Mesenchymal stem cell (in vitro differentiated cells and primary cell): ENCODE measurements around the gene TFR2.
"Not testable (repeated sequence)": the region's sequence is repeated elsewhere in the genome, so short reads cannot be mapped to it uniquely, and the experiment has no call there.

Experiments
- DNase-seq: peaks from one replicate; pipeline ENCODE4 v3.0.0-alpha.2; 2013
- H2AFZ ChIP-seq: one replicate; pipeline ENCODE4 v1.6.1; 2013; ENCODE audit warnings: low read depth, mild to moderate bottlenecking, control low read depth, inconsistent platforms, low read length, moderate library complexity
- H2AK5ac ChIP-seq: 2 replicates; pipeline ENCODE4 v1.6.1; 2013; ENCODE audit warnings: low read length, moderate library complexity, mild to moderate bottlenecking, inconsistent platforms; ENCODE audit not compliant: severe bottlenecking
- H2BK120ac ChIP-seq: one replicate; pipeline ENCODE4 v1.6.1; 2013; ENCODE audit warnings: low read depth, mild to moderate bottlenecking, inconsistent platforms, low read length, moderate library complexity
- H2BK12ac ChIP-seq, 2 experiments: one replicate each; pipeline ENCODE4 v1.6.1; 2013; ENCODE audit warnings: inconsistent platforms in 2 of 2, low read length in 2 of 2, mild to moderate bottlenecking in 2 of 2, moderate library complexity in 2 of 2, control low read depth in 1 of 2
- H2BK15ac ChIP-seq: one replicate; pipeline ENCODE4 v1.6.1; 2013; ENCODE audit warnings: mild to moderate bottlenecking, low read depth, inconsistent platforms; ENCODE audit not compliant: poor library complexity, severe bottlenecking
- H2BK5ac ChIP-seq: 2 replicates; pipeline ENCODE4 v1.6.1; 2013; ENCODE audit warnings: low read depth, mild to moderate bottlenecking, low read length, control low read depth, inconsistent platforms; ENCODE audit not compliant: poor library complexity, severe bottlenecking
- H3K14ac ChIP-seq, 2 experiments: one replicate each; pipeline ENCODE4 v1.6.1; 2013; ENCODE audit warnings: inconsistent platforms in 2 of 2, low read length in 2 of 2, control low read depth in 1 of 2, mild to moderate bottlenecking in 1 of 2, moderate library complexity in 1 of 2
- H3K18ac ChIP-seq, 2 experiments: one replicate each; pipeline ENCODE4 v1.6.1; 2013; ENCODE audit warnings: inconsistent platforms in 2 of 2, low read length in 2 of 2, control low read depth in 1 of 2, low read depth in 1 of 2, mild to moderate bottlenecking in 1 of 2
- H3K23ac ChIP-seq, 2 experiments: one replicate each; pipeline ENCODE4 v1.6.1; 2013; ENCODE audit warnings: inconsistent platforms in 2 of 2, low read length in 2 of 2, mild to moderate bottlenecking in 2 of 2, moderate library complexity in 2 of 2, control low read depth in 1 of 2
- H3K27ac ChIP-seq: 2 replicates; pipeline ENCODE4 v1.5.1; 2013; ENCODE audit warnings: mild to moderate bottlenecking, moderate library complexity, low read length, control low read depth, inconsistent platforms; ENCODE audit not compliant: poor library complexity, severe bottlenecking
- H3K27me3 ChIP-seq, 2 experiments: 2 replicates each; pipeline versions ENCODE4 v1.6.1 to v1.7.0; 2013; ENCODE audit warnings: low read length in 2 of 2, mild to moderate bottlenecking in 2 of 2, moderate library complexity in 2 of 2, control low read depth in 1 of 2, inconsistent platforms in 1 of 2; ENCODE audit not compliant: control insufficient read depth in 1 of 2, insufficient read depth in 1 of 2
- H3K36me3 ChIP-seq, 2 experiments: 2 replicates each; pipeline versions ENCODE4 v1.6.1 to v1.7.0; 2013; ENCODE audit warnings: low read length in 2 of 2, control low read depth in 1 of 2, inconsistent platforms in 1 of 2, low read depth in 1 of 2, mild to moderate bottlenecking in 1 of 2; ENCODE audit not compliant: insufficient read depth in 2 of 2, control insufficient read depth in 1 of 2
- H3K4ac ChIP-seq, 2 experiments: one replicate each; pipeline ENCODE4 v1.6.1; 2013; ENCODE audit warnings: inconsistent platforms in 2 of 2, low read length in 2 of 2, mild to moderate bottlenecking in 2 of 2, moderate library complexity in 2 of 2, control low read depth in 1 of 2, low read depth in 1 of 2
- H3K4me1 ChIP-seq: 2 replicates; pipeline ENCODE4 v1.6.1; 2013; ENCODE audit warnings: low read depth, low read length, control low read depth; ENCODE audit not compliant: control insufficient read depth, insufficient read depth
- H3K4me2 ChIP-seq: 2 replicates; pipeline ENCODE4 v1.6.1; 2013; ENCODE audit warnings: low read length, mild to moderate bottlenecking, inconsistent platforms; ENCODE audit not compliant: poor library complexity, severe bottlenecking
- H3K4me3 ChIP-seq, 2 experiments: 2 replicates each; pipeline versions ENCODE4 v1.5.1 to v1.7.0; 2013; ENCODE audit warnings: low read length in 2 of 2, mild to moderate bottlenecking in 2 of 2, control low read depth in 1 of 2, low read depth in 1 of 2; ENCODE audit not compliant: insufficient read depth in 1 of 2
- H3K79me1 ChIP-seq: replicated peaks from 2 replicates; pipeline ENCODE4 v1.6.1; 2013; ENCODE audit warnings: mild to moderate bottlenecking, control low read depth, low read length, inconsistent platforms; ENCODE audit not compliant: poor library complexity, severe bottlenecking
- H3K9ac ChIP-seq: 2 replicates; pipeline ENCODE4 v1.7.0; 2013; ENCODE audit warnings: mild to moderate bottlenecking, low read length, moderate library complexity
- H3K9me3 ChIP-seq: 2 replicates; pipeline ENCODE4 v1.7.0; 2013; ENCODE audit warnings: mild to moderate bottlenecking, low read length; ENCODE audit not compliant: control insufficient read depth
- H4K8ac ChIP-seq: one replicate; pipeline ENCODE4 v1.6.1; 2013; ENCODE audit warnings: inconsistent platforms, mild to moderate bottlenecking, low read length, moderate library complexity
- H4K91ac ChIP-seq: one replicate; pipeline ENCODE4 v1.6.1; 2013; ENCODE audit warnings: mild to moderate bottlenecking, low read length, inconsistent platforms
- WGBS: methylation state at CpG from one replicate; pipeline ENCODE4 v1.1.7; 2013; ENCODE audit warnings: mixed read lengths; 5-methylcytosine and 5-hydroxymethylcytosine counted together

The TFR2 gene

DNA sequence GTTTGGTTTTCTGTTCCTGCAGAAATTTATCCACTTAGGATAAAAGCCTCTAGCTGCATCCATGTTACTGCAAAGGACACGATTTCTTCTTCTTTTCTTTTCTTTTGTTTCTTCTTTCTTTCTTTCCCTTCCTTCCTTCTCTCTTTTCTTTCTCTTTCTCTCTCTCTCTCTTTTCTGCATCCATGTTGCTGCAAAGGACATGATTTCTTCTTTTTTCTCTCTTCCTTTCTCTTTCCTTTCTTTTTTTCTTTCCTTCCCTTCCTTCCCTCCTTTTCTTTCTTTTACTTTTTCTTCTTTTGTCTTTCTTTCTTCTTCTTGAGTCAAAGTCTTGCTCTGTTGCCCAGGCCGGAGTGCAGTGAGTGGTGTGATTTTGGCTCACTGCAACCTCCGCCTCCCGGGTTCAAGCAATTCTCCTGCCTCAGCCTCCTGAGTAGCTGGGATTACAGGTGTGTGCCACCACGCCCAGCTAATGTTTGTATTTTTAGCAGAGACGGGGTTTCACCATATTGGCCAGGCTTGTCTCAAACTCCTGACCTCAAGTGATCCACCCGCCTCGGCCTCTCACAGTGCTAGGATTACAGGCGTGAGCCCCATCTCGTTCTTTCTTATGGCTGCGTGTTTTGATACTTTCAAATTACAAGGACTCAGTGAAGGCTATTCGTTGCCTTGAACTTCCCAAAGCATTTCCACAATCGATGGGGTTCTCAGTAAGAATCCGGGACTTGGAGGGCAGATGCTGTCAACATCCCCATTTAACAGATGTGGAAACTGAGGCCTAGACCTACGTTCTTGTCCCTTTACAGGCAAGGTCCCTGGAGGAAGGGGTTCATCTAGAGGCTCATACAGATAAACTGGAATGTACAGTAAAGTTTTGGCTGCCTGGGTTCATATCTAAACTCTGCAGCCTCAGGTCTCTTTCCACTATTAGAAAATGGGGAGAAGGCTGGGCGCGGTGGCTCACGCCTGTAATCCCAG, 30.3 kb upstream of the TFR2 start:
- no peak overlapping the region for H3K18ac ChIP-seq
- no peak overlapping the region for H2AK5ac ChIP-seq
- H3K36me3 ChIP-seq: peaks cover 3 to 4% of the 10 kb centered on the region in 2 experiments
- no peak overlapping the region for H3K9ac ChIP-seq
- H3K79me1 ChIP-seq: no peaks in the 10 kb centered on the region
- no peak overlapping the region for H2BK5ac ChIP-seq
- H3K27ac ChIP-seq: no peak overlapping the region
- H2AFZ ChIP-seq: no peak overlapping the region
- no peak overlapping the region for H3K4ac ChIP-seq
- H3K27me3 ChIP-seq: no peaks in the 10 kb centered on the region
- H3K4me1 ChIP-seq: peaks cover 8% of the 10 kb centered on the region
- no peak overlapping the region for H4K8ac ChIP-seq
- no peak overlapping the region for H2BK15ac ChIP-seq
- H3K4me3 ChIP-seq: no peak overlapping the region
- H2BK120ac ChIP-seq: no peak overlapping the region
- no peak overlapping the region for H3K14ac ChIP-seq
- no peak overlapping the region for H2BK12ac ChIP-seq
- H3K9me3 ChIP-seq: no peaks in the 10 kb centered on the region
- H3K4me2 ChIP-seq: no peak overlapping the region
- WGBS: 91% methylated on average over 18 of the region's 18 CpGs
- DNase-seq: no peak
- H4K91ac ChIP-seq: no peak overlapping the region
- H3K23ac ChIP-seq: no peak overlapping the region

GRCh38 chr7:100670074-100670473, 28.7 kb upstream of the TFR2 start:
- H3K36me3 ChIP-seq: no peaks in the 10 kb centered on the region
- no peak for DNase-seq
- H3K9ac ChIP-seq: no peak overlapping the region
- H2AFZ ChIP-seq: no peak overlapping the region
- no peak overlapping the region for H2BK120ac ChIP-seq
- no peak overlapping the region for H4K8ac ChIP-seq
- no peaks in the 10 kb centered on the region for H3K27me3 ChIP-seq
- no peaks in the 10 kb centered on the region for H3K4me1 ChIP-seq
- H3K4me2 ChIP-seq: no peak overlapping the region
- no peak overlapping the region for H3K23ac ChIP-seq
- no peaks in the 10 kb centered on the region for H3K79me1 ChIP-seq
- 90% methylated on average over 3 of the region's 8 CpGs for WGBS
- no peaks in the 10 kb centered on the region for H3K9me3 ChIP-seq
- no peak overlapping the region for H2BK12ac ChIP-seq
- H3K27ac ChIP-seq: no peak overlapping the region
- no peak overlapping the region for H2BK5ac ChIP-seq
- H3K4me3 ChIP-seq: no peak overlapping the region
- H3K14ac ChIP-seq: no peak overlapping the region
- H2AK5ac ChIP-seq: no peak overlapping the region
- no peak overlapping the region for H4K91ac ChIP-seq
- H3K18ac ChIP-seq: no peak overlapping the region
- no peak overlapping the region for H3K4ac ChIP-seq
- no peak overlapping the region for H2BK15ac ChIP-seq

DNA sequence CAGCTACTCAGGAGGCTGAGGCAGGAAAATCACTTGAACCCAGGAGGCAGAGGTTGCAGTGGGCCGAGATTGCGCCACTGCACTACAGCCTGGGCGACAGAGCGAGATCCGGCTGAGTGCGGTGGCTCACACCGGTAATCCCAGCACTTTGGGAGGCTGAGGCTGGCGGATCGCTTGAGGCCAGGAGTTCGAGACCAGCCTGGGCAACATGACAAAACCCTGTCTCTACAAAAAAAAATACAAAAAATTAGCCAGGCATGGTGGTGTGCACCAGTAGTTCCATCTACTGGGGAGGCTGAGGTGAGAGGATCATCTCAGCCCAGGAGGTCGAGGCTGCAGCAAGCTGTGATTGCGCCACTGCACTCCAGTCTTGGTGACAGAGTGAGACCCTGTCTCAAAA, 27.8 kb upstream of the TFR2 start:
- H3K23ac ChIP-seq, H2AFZ ChIP-seq, H3K9ac ChIP-seq, H3K27me3 ChIP-seq, H3K4me3 ChIP-seq, DNase-seq, H2BK5ac ChIP-seq, H2BK120ac ChIP-seq, H2AK5ac ChIP-seq, H4K91ac ChIP-seq, H3K9me3 ChIP-seq, H3K4ac ChIP-seq, H3K36me3 ChIP-seq, H3K27ac ChIP-seq, H4K8ac ChIP-seq, H2BK15ac ChIP-seq, H3K18ac ChIP-seq, H3K4me1 ChIP-seq, H3K4me2 ChIP-seq, H3K79me1 ChIP-seq, H3K14ac ChIP-seq, H2BK12ac ChIP-seq: not testable (repeated sequence)
- WGBS: 91% methylated on average over 8 of the region's 12 CpGs

- no peak overlapping the region for H3K4ac ChIP-seq
- H3K9me3 ChIP-seq: no peaks in the 10 kb centered on the region
- no peak overlapping the region for H2BK12ac ChIP-seq
- H3K4me1 ChIP-seq: no peaks in the 10 kb centered on the region
- H3K27ac ChIP-seq: no peak overlapping the region
- H2BK5ac ChIP-seq: no peak overlapping the region
- WGBS: 100% methylated on average over 1 of the region's 2 CpGs
- no peak overlapping the region for H2AK5ac ChIP-seq
- no peak overlapping the region for H2BK120ac ChIP-seq
- H3K9ac ChIP-seq: no peak overlapping the region
- DNase-seq: no peak
- peaks cover 0 to 1% of the 10 kb centered on the region in 2 experiments for H3K27me3 ChIP-seq
- H3K4me3 ChIP-seq: no peak overlapping the region
- H3K36me3 ChIP-seq: no peaks in the 10 kb centered on the region
- no peak overlapping the region for H3K14ac ChIP-seq
- no peak overlapping the region for H3K18ac ChIP-seq
- no peak overlapping the region for H2BK15ac ChIP-seq
- H3K23ac ChIP-seq: no peak overlapping the region
- no peak overlapping the region for H4K91ac ChIP-seq
- H4K8ac ChIP-seq: no peak overlapping the region
- H3K4me2 ChIP-seq: no peak overlapping the region
- no peak overlapping the region for H2AFZ ChIP-seq
- no peaks in the 10 kb centered on the region for H3K79me1 ChIP-seq
These were observed 26.7 kb upstream of the TFR2 start for GRCh38 chr7:100668069-100668449.
